ENCODE measurements around the gene CDH20.

The CDH20 gene

GRCh38 chr18:61459896-61460648, 126.8 kb downstream of the CDH20 start:
- WGBS, 2 experiments, result 93 to 97% methylated on average over 4 of the region's 4 CpGs
- Histone ChIP-seq H3K27ac (ENCODE audit: insufficient read depth, low read depth, low read length, poor library complexity, severe bottlenecking) (no peak overlapping the region), H3K36me3 (ENCODE audit: control insufficient read depth, insufficient read depth, low read length) (no peaks in the 10 kb centered on the region), H3K9me3 (ENCODE audit: control insufficient read depth, low read length) (no peaks in the 10 kb centered on the region), H3K27me3 (ENCODE audit: control insufficient read depth, insufficient read depth, low read length, poor library complexity, severe bottlenecking) (no peaks in the 10 kb centered on the region), H3K4me3 (ENCODE audit: insufficient read depth, low read depth, low read length) (no peak overlapping the region), H3K4me1 (ENCODE audit: control insufficient read depth, insufficient read depth, low read length) (peaks cover 4% of the 10 kb centered on the region)

- no peaks in the 10 kb centered on the region for H3K27me3 ChIP-seq (ENCODE audit: control insufficient read depth, insufficient read depth, low read length, poor library complexity, severe bottlenecking)
- no peak overlapping the region for H3K27ac ChIP-seq (ENCODE audit: insufficient read depth, low read depth, low read length, poor library complexity, severe bottlenecking)
- 82 to 89% methylated on average over 1 of the region's 1 CpG for WGBS, 2 experiments
- H3K9me3 ChIP-seq (ENCODE audit: control insufficient read depth, low read length), result no peaks in the 10 kb centered on the region
- H3K4me3 ChIP-seq (ENCODE audit: insufficient read depth, low read depth, low read length), result no peak overlapping the region
- H3K4me1 ChIP-seq (ENCODE audit: control insufficient read depth, insufficient read depth, low read length), result peaks cover 4% of the 10 kb centered on the region
- H3K36me3 ChIP-seq (ENCODE audit: control insufficient read depth, insufficient read depth, low read length), result no peaks in the 10 kb centered on the region
These were observed 131.4 kb downstream of the CDH20 start for GRCh38 chr18:61464551-61465142.

GRCh38 chr18:61466736-61467135, 133.5 kb downstream of the CDH20 start:
- Histone ChIP-seq H3K4me1 (ENCODE audit: control insufficient read depth, insufficient read depth, low read length) (peaks cover 16% of the 10 kb centered on the region), H3K4me3 (ENCODE audit: insufficient read depth, low read depth, low read length) (no peak overlapping the region), H3K27ac (ENCODE audit: insufficient read depth, low read depth, low read length, poor library complexity, severe bottlenecking) (no peak overlapping the region), H3K27me3 (ENCODE audit: control insufficient read depth, insufficient read depth, low read length, poor library complexity, severe bottlenecking) (no peaks in the 10 kb centered on the region), H3K9me3 (ENCODE audit: control insufficient read depth, low read length) (no peaks in the 10 kb centered on the region), H3K36me3 (ENCODE audit: control insufficient read depth, insufficient read depth, low read length) (no peaks in the 10 kb centered on the region)
- WGBS, 2 experiments, result 90 to 92% methylated on average over 3 of the region's 3 CpGs

GRCh38 chr18:61470031-61470674, 136.9 kb downstream of the CDH20 start:
- Histone ChIP-seq H3K9me3 (ENCODE audit: control insufficient read depth, low read length) (no peaks in the 10 kb centered on the region), H3K27me3 (ENCODE audit: control insufficient read depth, insufficient read depth, low read length, poor library complexity, severe bottlenecking) (no peaks in the 10 kb centered on the region), H3K36me3 (ENCODE audit: control insufficient read depth, insufficient read depth, low read length) (no peaks in the 10 kb centered on the region), H3K4me1 (ENCODE audit: control insufficient read depth, insufficient read depth, low read length) (peaks cover 20% of the 10 kb centered on the region), H3K4me3 (ENCODE audit: insufficient read depth, low read depth, low read length) (no peak overlapping the region), H3K27ac (ENCODE audit: insufficient read depth, low read depth, low read length, poor library complexity, severe bottlenecking) (no peak overlapping the region)
- 84 to 85% methylated on average over 16 of the region's 16 CpGs for WGBS, 2 experiments

- Histone ChIP-seq H3K9me3 (ENCODE audit: control insufficient read depth, low read length) (no peaks in the 10 kb centered on the region), H3K27me3 (ENCODE audit: control insufficient read depth, insufficient read depth, low read length, poor library complexity, severe bottlenecking) (no peaks in the 10 kb centered on the region), H3K4me1 (ENCODE audit: control insufficient read depth, insufficient read depth, low read length) (peaks cover 20% of the 10 kb centered on the region), H3K4me3 (ENCODE audit: insufficient read depth, low read depth, low read length) (no peak overlapping the region), H3K36me3 (ENCODE audit: control insufficient read depth, insufficient read depth, low read length) (no peaks in the 10 kb centered on the region), H3K27ac (ENCODE audit: insufficient read depth, low read depth, low read length, poor library complexity, severe bottlenecking) (no peak overlapping the region)
- 88% methylated on average over 3 of the region's 4 CpGs; no CpG with 5 or more reads in 1 of the 2 experiments for WGBS, 2 experiments
These were observed 138.3 kb downstream of the CDH20 start for GRCh38 chr18:61471541-61471940.

- Histone ChIP-seq H3K9me3 (ENCODE audit: control insufficient read depth, low read length) (no peaks in the 10 kb centered on the region), H3K4me1 (ENCODE audit: control insufficient read depth, insufficient read depth, low read length) (peaks cover 16% of the 10 kb centered on the region), H3K4me3 (ENCODE audit: insufficient read depth, low read depth, low read length) (no peak overlapping the region), H3K27ac (ENCODE audit: insufficient read depth, low read depth, low read length, poor library complexity, severe bottlenecking) (no peak overlapping the region), H3K27me3 (ENCODE audit: control insufficient read depth, insufficient read depth, low read length, poor library complexity, severe bottlenecking) (no peaks in the 10 kb centered on the region), H3K36me3 (ENCODE audit: control insufficient read depth, insufficient read depth, low read length) (no peaks in the 10 kb centered on the region)
- 55 to 78% methylated on average over 5 of the region's 5 CpGs for WGBS, 2 experiments
These were observed 138.7 kb downstream of the CDH20 start for GRCh38 chr18:61471942-61472341.

- Histone ChIP-seq H3K4me1 (ENCODE audit: control insufficient read depth, insufficient read depth, low read length) (peaks cover 16% of the 10 kb centered on the region), H3K36me3 (ENCODE audit: control insufficient read depth, insufficient read depth, low read length) (no peaks in the 10 kb centered on the region), H3K9me3 (ENCODE audit: control insufficient read depth, low read length) (no peaks in the 10 kb centered on the region), H3K27ac (ENCODE audit: insufficient read depth, low read depth, low read length, poor library complexity, severe bottlenecking) (no peak overlapping the region), H3K4me3 (ENCODE audit: insufficient read depth, low read depth, low read length) (no peak overlapping the region), H3K27me3 (ENCODE audit: control insufficient read depth, insufficient read depth, low read length, poor library complexity, severe bottlenecking) (no peaks in the 10 kb centered on the region)
- WGBS, 2 experiments, result 87 to 96% methylated on average over 5 to 6 of the region's 6 CpGs
These were observed 141.1 kb downstream of the CDH20 start for GRCh38 chr18:61474341-61474740.

- no peaks in the 10 kb centered on the region for H3K36me3 ChIP-seq (ENCODE audit: control insufficient read depth, insufficient read depth, low read length)
- peaks cover 16% of the 10 kb centered on the region for H3K4me1 ChIP-seq (ENCODE audit: control insufficient read depth, insufficient read depth, low read length)
- H3K9me3 ChIP-seq (ENCODE audit: control insufficient read depth, low read length), result no peaks in the 10 kb centered on the region
- H3K4me3 ChIP-seq (ENCODE audit: insufficient read depth, low read depth, low read length), result no peak overlapping the region
- no peak overlapping the region for H3K27ac ChIP-seq (ENCODE audit: insufficient read depth, low read depth, low read length, poor library complexity, severe bottlenecking)
- H3K27me3 ChIP-seq (ENCODE audit: control insufficient read depth, insufficient read depth, low read length, poor library complexity, severe bottlenecking), result no peaks in the 10 kb centered on the region
- WGBS, 2 experiments, result 89 to 93% methylated on average over 2 of the region's 2 CpGs
These were observed 141.7 kb downstream of the CDH20 start for GRCh38 chr18:61474918-61475317.

GRCh38 chr18:61475931-61476330, 142.7 kb downstream of the CDH20 start:
- Histone ChIP-seq H3K36me3 (ENCODE audit: control insufficient read depth, insufficient read depth, low read length) (no peaks in the 10 kb centered on the region), H3K27me3 (ENCODE audit: control insufficient read depth, insufficient read depth, low read length, poor library complexity, severe bottlenecking) (no peaks in the 10 kb centered on the region), H3K9me3 (ENCODE audit: control insufficient read depth, low read length) (no peaks in the 10 kb centered on the region), H3K4me3 (ENCODE audit: insufficient read depth, low read depth, low read length) (no peak overlapping the region), H3K27ac (ENCODE audit: insufficient read depth, low read depth, low read length, poor library complexity, severe bottlenecking) (no peak overlapping the region), H3K4me1 (ENCODE audit: control insufficient read depth, insufficient read depth, low read length) (peaks cover 11% of the 10 kb centered on the region)
- 93 to 94% methylated on average over 5 of the region's 5 CpGs for WGBS, 2 experiments

- Histone ChIP-seq H3K27ac (ENCODE audit: insufficient read depth, low read depth, low read length, poor library complexity, severe bottlenecking) (no peak overlapping the region), H3K4me3 (ENCODE audit: insufficient read depth, low read depth, low read length) (no peak overlapping the region), H3K9me3 (ENCODE audit: control insufficient read depth, low read length) (no peaks in the 10 kb centered on the region), H3K36me3 (ENCODE audit: control insufficient read depth, insufficient read depth, low read length) (no peaks in the 10 kb centered on the region), H3K4me1 (ENCODE audit: control insufficient read depth, insufficient read depth, low read length) (no peaks in the 10 kb centered on the region), H3K27me3 (ENCODE audit: control insufficient read depth, insufficient read depth, low read length, poor library complexity, severe bottlenecking) (no peaks in the 10 kb centered on the region)
- WGBS, 2 experiments, result 88 to 94% methylated on average over 3 of the region's 3 CpGs
These were observed 156.1 kb downstream of the CDH20 start for GRCh38 chr18:61489334-61489733.

Measured in ectodermal cell (in vitro differentiated cells).